GM12878 (cell line): ENCODE data around the gene STK39. TPM values are rescaled to one million over a fixed set of nuclear protein-coding genes. Genes with fewer than 3 reads are reported as not detected.

Source experiments
- ATAC-seq: fragments of 200-7000 bp; cut with Tn5 transposase; 3 replicates; pipeline ENCODE4 v1.9.1; 2020; ENCODE audit warnings: mild to moderate bottlenecking, moderate library complexity
- BruUV-seq: library from RNA; stranded (reverse); fragments of 400-500 nt; replicated peaks from 2 replicates; lab custom pipeline; 2021; lab: Mats Ljungman, UMichigan
- CTCF ChIA-PET: fragments of 300-600 bp; sonication (Branson Sonifier 250); formaldehyde crosslinking; extraction: SDS; loops from one replicate; lab custom pipeline; 2021; ENCODE audit warnings: inconsistent platforms; lab: Yijun Ruan, JAX
- POLR2A ChIA-PET: fragments of 350-600 bp; formaldehyde crosslinking; extraction: SDS; loops from one replicate; lab custom pipeline; 2021; ENCODE audit warnings: inconsistent platforms; lab: Charles Lee
- RAD21 ChIA-PET: fragments of 300-600 bp; sonication (Branson Sonifier 250); formaldehyde crosslinking; loops from one replicate; lab custom pipeline; 2023; ENCODE audit warnings: antibody characterized with exemption; ENCODE audit not compliant: unreplicated experiment; lab: Charles Lee
- SMC1A ChIA-PET: fragments of 300-600 bp; sonication (Branson Sonifier 250); formaldehyde crosslinking; loops from one replicate; lab custom pipeline; 2023; ENCODE audit not compliant: unreplicated experiment, uncharacterized antibody; lab: Charles Lee
- DNase-seq: peaks from one replicate; pipeline ENCODE4 v3.0.0-alpha.2; 2011; ENCODE audit warnings: low read depth, low spot score
- FAIRE-seq: peaks from 3 replicates; lab custom pipeline; 2011; peaks lifted over from hg19 to GRCh38; lab: Jason Lieb, UNC
- H2AFZ ChIP-seq: 2 replicates; pipeline ENCODE4 v1.6.0; 2011; ENCODE audit warnings: low read depth, low read length, control low read depth; ENCODE audit not compliant: control insufficient read depth
- H3K27ac ChIP-seq: 2 replicates; pipeline ENCODE4 v1.5.1; 2011; ENCODE audit warnings: control low read depth; ENCODE audit not compliant: control insufficient read depth, insufficient read depth
- H3K27me3 ChIP-seq, 2 experiments: replicated peaks in 1 of 2; 2 replicates each; pipeline versions ENCODE4 v1.6.0 to v1.6.1; 2011; ENCODE audit warnings: low read length in 1 of 2; ENCODE audit not compliant: control insufficient read depth in 2 of 2, insufficient read depth in 2 of 2
- H3K36me3 ChIP-seq, 2 experiments: 2 replicates each; pipeline ENCODE4 v1.5.1; 2011; ENCODE audit warnings: low read length in 1 of 2; ENCODE audit not compliant: control insufficient read depth in 2 of 2, insufficient read depth in 2 of 2
- H3K4me1 ChIP-seq: 2 replicates; pipeline ENCODE4 v1.6.1; 2011; ENCODE audit warnings: mild to moderate bottlenecking, low read length, moderate library complexity, mixed read lengths; ENCODE audit not compliant: control insufficient read depth, insufficient read depth
- H3K4me2 ChIP-seq: 2 replicates; pipeline ENCODE4 v1.6.0; 2011; ENCODE audit warnings: control low read depth; ENCODE audit not compliant: control insufficient read depth, insufficient read depth
- H3K4me3 ChIP-seq: fragments of 200-600 bp; sonication (generic); 2 replicates; pipeline ENCODE4 v1.5.1; 2016
- H3K79me2 ChIP-seq: 2 replicates; pipeline ENCODE4 v1.6.0; 2011; ENCODE audit warnings: low read length; ENCODE audit not compliant: control insufficient read depth, insufficient read depth
- H3K9ac ChIP-seq: 2 replicates; pipeline ENCODE4 v1.8.0; 2011; ENCODE audit warnings: low read length, control low read depth, mixed read lengths; ENCODE audit not compliant: control insufficient read depth, insufficient read depth
- H3K9me3 ChIP-seq: replicated peaks from 3 replicates; pipeline ENCODE4 v1.5.1; 2011; ENCODE audit warnings: mild to moderate bottlenecking, low read length; ENCODE audit not compliant: control insufficient read depth, insufficient read depth
- H4K20me1 ChIP-seq: 2 replicates; pipeline ENCODE4 v1.6.0; 2011; ENCODE audit not compliant: control insufficient read depth, insufficient read depth
- BMI1 ChIP-seq: fragments of 450-650 bp; IDR thresholded peaks from 2 replicates; pipeline ENCODE4 v1.6.1; 2016; ENCODE audit warnings: mild to moderate bottlenecking, moderate library complexity, borderline replicate concordance
- CREB1 ChIP-seq: IDR thresholded peaks from 2 replicates; pipeline ENCODE4 v1.6.1; 2012; ENCODE audit warnings: low read depth, mild to moderate bottlenecking, inconsistent platforms
- EP300 ChIP-seq, 2 experiments: fragments of 150-350 bp in 1 of 2; IDR thresholded peaks; 2 replicates each; pipeline ENCODE4 v1.6.1; 2011 to 2012; ENCODE audit warnings: low read depth in 2 of 2, low read length in 2 of 2, borderline replicate concordance in 1 of 2, improper control_type of control experiment in 1 of 2, inconsistent platforms in 1 of 2; ENCODE audit not compliant: control insufficient read depth in 1 of 2
- ETV6 ChIP-seq, 2 experiments: fragments of 450-650 bp in 1 of 2; IDR thresholded peaks in 1 of 2; conservative IDR thresholded peaks in 1 of 2; 2 replicates each; pipeline ENCODE4 v1.6.1; 2014; ENCODE audit warnings: antibody characterized with exemption in 1 of 2, borderline replicate concordance in 1 of 2, low read depth in 1 of 2, mild to moderate bottlenecking in 1 of 2, moderate library complexity in 1 of 2
- JUNB ChIP-seq: IDR thresholded peaks from 2 replicates; pipeline ENCODE4 v1.6.1; 2016; ENCODE audit warnings: antibody characterized with exemption, mild to moderate bottlenecking
- MXI1 ChIP-seq: fragments of 150-350 bp; IDR thresholded peaks from 2 replicates; pipeline ENCODE4 v1.6.1; 2011; ENCODE audit warnings: low read depth, mild to moderate bottlenecking, inconsistent platforms, low read length, improper control_type of control experiment
- NFXL1 ChIP-seq: fragments of 450-650 bp; IDR thresholded peaks from 2 replicates; pipeline ENCODE4 v1.6.1; 2017; ENCODE audit warnings: antibody characterized with exemption, mild to moderate bottlenecking, borderline replicate concordance
- NR2F1 ChIP-seq: fragments of 450-650 bp; conservative IDR thresholded peaks from 2 replicates; pipeline ENCODE4 v1.6.1; 2017; ENCODE audit warnings: mild to moderate bottlenecking
- PKNOX1 ChIP-seq: fragments of 450-650 bp; IDR thresholded peaks from 2 replicates; pipeline ENCODE4 v1.6.1; 2016; ENCODE audit warnings: mild to moderate bottlenecking
- RAD21 ChIP-seq: IDR thresholded peaks from 2 replicates; pipeline ENCODE4 v1.6.1; 2011; ENCODE audit warnings: mild to moderate bottlenecking, low read depth, low read length, moderate library complexity; ENCODE audit not compliant: insufficient read depth
- REST ChIP-seq: IDR thresholded peaks from 2 replicates; pipeline ENCODE4 v1.6.1; 2012; ENCODE audit warnings: mild to moderate bottlenecking, low read depth, low read length
- SIN3A ChIP-seq: IDR thresholded peaks from 2 replicates; pipeline ENCODE4 v1.6.1; 2012; ENCODE audit warnings: low read depth, low read length, improper control_type of control experiment
- SMAD1 ChIP-seq: fragments of 450-650 bp; IDR thresholded peaks from 2 replicates; pipeline ENCODE4 v1.6.1; 2018; ENCODE audit warnings: mild to moderate bottlenecking, low read depth; ENCODE audit not compliant: partially characterized antibody
- SMAD5 ChIP-seq: IDR thresholded peaks from 2 replicates; pipeline ENCODE4 v1.6.1; 2016; ENCODE audit warnings: antibody characterized with exemption, low read depth
- STAT3 ChIP-seq: IDR thresholded peaks from 2 replicates; pipeline ENCODE4 v1.6.1; 2011; ENCODE audit warnings: low read depth, low read length, improper control_type of control experiment
- TARDBP ChIP-seq: IDR thresholded peaks from 2 replicates; pipeline ENCODE4 v1.6.1; 2016; ENCODE audit warnings: borderline replicate concordance
- TCF12 ChIP-seq: IDR thresholded peaks from 2 replicates; pipeline ENCODE4 v1.6.1; 2011; ENCODE audit warnings: low read depth, mild to moderate bottlenecking, low read length
- WRNIP1 ChIP-seq: IDR thresholded peaks from 2 replicates; pipeline ENCODE4 v1.6.1; 2011; ENCODE audit warnings: low read depth, low read length, improper control_type of control experiment, borderline replicate concordance
- ZZZ3 ChIP-seq: IDR thresholded peaks from 2 replicates; pipeline ENCODE4 v1.6.1; 2011; ENCODE audit warnings: low read depth; ENCODE audit not compliant: control insufficient read depth, insufficient read length
- WGBS: methylation state at CpG from one replicate; pipeline ENCODE4 v1.1.6; 2016; ENCODE audit warnings: low lambda C conversion rate; ENCODE audit not compliant: insufficient replicate concordance, insufficient coverage; ENCODE audit errors: missing lambda C conversion rate; 5-methylcytosine and 5-hydroxymethylcytosine counted together
- in situ Hi-C: fragments of 300-500 bp; cut with MboI; formaldehyde crosslinking; loops from 9 replicates; pipeline ENCODE4 v1.14.3; 2018; ENCODE audit warnings: mixed read lengths
- intact Hi-C: fragments of 100-400 bp; cut with micrococcal nuclease; formaldehyde crosslinking; loops from one replicate; pipeline ENCODE4 v1.14.2; 2022; ENCODE audit not compliant: unreplicated experiment
- polyA plus RNA-seq, 11 experiments: library from polyadenylated mRNA; depleted of rRNA in 4 of 11; unstranded in 6 of 11; stranded (reverse) in 5 of 11; fragments of >200 nt; fragmentation: Nextera tagmentation in 4 of 11; fragmentation: Illumina TruSeq in 1 of 11; extraction: Ambion mirVana in 4 of 11; extraction: Trizol in 1 of 11; gene quantifications; 1 replicate in 1 of 11; 2 replicates in 10 of 11; pipeline versions ENCODE4 v1.2.1 to v1.2.3, GENCODE V29; 2011 to 2016; ENCODE audit warnings: inconsistent platforms in 2 of 11, missing spikeins in 2 of 11, low read depth in 1 of 11
- total RNA-seq, 4 experiments: library from RNA; depleted of rRNA in 3 of 4; stranded (reverse); fragments of >200 nt in 3 of 4; fragmentation: Illumina TruSeq in 1 of 4; extraction: Trizol in 1 of 4; gene quantifications; 2 replicates each; pipeline versions ENCODE4 v1.2.1 to v1.2.3, GENCODE V29; 2013 to 2021

The STK39 gene
- total and polyA plus RNA-seq, 10 of the 15 experiments (the other 5 are each of a cell fraction or from before 2014, with no cell fraction given), result 0.03 to 0.21 (median 0.07) TPM; not detected in 5

DNA sequence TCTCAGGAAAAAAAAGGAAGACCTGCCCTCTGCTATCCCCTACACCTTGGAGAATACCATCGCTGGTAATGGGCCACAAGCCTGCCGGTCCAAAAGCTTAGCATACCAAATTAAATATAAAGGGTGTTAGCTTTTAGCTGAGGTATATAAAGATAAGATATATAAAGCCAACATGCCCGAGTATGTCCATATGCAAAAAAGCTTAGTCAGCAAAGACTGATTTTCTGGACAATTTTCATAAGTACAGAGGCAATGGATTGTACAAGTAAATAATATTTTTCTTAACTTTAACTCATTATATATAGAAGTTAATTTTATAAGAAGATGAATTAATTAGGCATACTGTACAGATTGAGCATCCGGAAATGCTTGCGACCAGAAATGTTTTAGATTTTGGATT is 106.5 kb downstream of the STK39 start:
- ChIA-PET CTCF (interaction anchor here (1.7 kb wide), 1 partner anchor 22 kb away, joined by 4 read pairs; no protein-coding TSS in a partner anchor), POLR2A (no interaction called here)
- Histone ChIP-seq H3K79me2 (no peaks in the 10 kb centered on the region), H3K27ac (no peak overlapping the region), H2AFZ (no peak overlapping the region), H4K20me1 (no peaks in the 10 kb centered on the region), H3K4me3 (no peak overlapping the region), H3K4me2 (no peak overlapping the region), H3K9me3 (no peaks in the 10 kb centered on the region), H3K9ac (no peak overlapping the region)
- no peak for FAIRE-seq
- BruUV-seq, result no TSS peak
- DNase-seq, result no peak
- intact Hi-C loops, result no loop called here
- no peak for ATAC-seq
- 67% methylated on average over 5 of the region's 5 CpGs for whole genome bisulfite sequencing
- TF ChIP-seq WRNIP1 (no peak), RAD21 (no peak), ZZZ3 (no peak), ETV6 (conservative IDR thresholded peaks at IDR 0.05 in 1 of 2, IDR thresholded peaks at IDR 0.05 in 1 of 2; ENCODE audit: borderline replicate concordance in 1 of 2, low read depth in 1 of 2) (no peak), PKNOX1 (no peak), TCF12 (no peak), SMAD1 (no peak), REST (no peak), JUNB (no peak), CREB1 (no peak), EP300 (IDR thresholded peaks at IDR 0.05; ENCODE audit: borderline replicate concordance in 1 of 2, control insufficient read depth in 1 of 2, low read depth in 2 of 2, low read length in 2 of 2) (no peak), TARDBP (no peak), STAT3 (no peak), MXI1 (no peak), NR2F1 (no peak), BMI1 (no peak), NFXL1 (no peak), SIN3A (no peak), SMAD5 (no peak)
- TF ChIP-seq, all 136 proteins: peak for 0
- ChIA-PET RAD21 (no interaction called here), SMC1A (no interaction called here)
- Histone ChIP-seq H3K4me1 (no peaks in the 10 kb centered on the region), H3K27me3 (peaks cover 0 to 5% of the 10 kb centered on the region in 2 experiments; a peak in 2 of 4 replicates), H3K36me3 (no peaks in the 10 kb centered on the region)
- in situ Hi-C loops, result no loop called here
